ENCODE data around the gene SNX3.
"Not testable (repeated sequence)": the region's sequence is repeated elsewhere in the genome, so short reads cannot be mapped to it uniquely, and the experiment has no call there.

SNX3 gene

DNA sequence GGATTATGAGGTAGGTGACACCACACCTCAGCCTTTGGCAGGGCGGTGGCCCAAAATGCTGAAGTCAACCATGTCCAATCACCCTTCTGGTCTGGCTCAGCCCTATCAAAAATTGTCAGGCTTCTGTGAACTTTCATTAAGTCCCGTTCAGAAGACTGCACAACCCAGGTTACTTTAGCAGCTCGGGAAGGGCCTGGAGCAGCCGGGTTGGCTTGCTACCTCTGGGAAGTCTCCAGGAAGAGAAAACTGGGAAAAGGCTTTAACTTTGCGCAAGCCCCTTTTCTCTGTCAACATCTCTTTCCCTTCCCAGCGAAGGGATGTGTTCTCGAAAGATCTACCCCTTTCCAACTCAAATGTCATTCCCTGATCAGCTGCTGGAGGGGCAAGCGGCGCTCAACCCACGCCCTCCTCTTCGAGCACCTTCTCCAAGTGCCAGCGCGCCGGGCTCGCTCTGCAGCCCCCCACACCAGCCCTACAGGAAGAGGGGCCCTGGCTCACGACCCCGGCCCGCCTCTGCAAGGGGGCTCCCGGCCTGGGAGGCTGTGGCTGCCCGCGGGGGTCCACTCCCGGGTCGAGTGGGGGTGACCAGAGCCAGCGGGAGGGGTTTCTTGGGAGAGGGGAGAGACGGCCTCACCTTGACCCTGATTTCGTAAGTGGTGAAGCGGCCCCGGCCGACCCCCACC lies 573 bp downstream of the SNX3 start:
- peak; percentile 29 to 51 for DNase-seq

DNA sequence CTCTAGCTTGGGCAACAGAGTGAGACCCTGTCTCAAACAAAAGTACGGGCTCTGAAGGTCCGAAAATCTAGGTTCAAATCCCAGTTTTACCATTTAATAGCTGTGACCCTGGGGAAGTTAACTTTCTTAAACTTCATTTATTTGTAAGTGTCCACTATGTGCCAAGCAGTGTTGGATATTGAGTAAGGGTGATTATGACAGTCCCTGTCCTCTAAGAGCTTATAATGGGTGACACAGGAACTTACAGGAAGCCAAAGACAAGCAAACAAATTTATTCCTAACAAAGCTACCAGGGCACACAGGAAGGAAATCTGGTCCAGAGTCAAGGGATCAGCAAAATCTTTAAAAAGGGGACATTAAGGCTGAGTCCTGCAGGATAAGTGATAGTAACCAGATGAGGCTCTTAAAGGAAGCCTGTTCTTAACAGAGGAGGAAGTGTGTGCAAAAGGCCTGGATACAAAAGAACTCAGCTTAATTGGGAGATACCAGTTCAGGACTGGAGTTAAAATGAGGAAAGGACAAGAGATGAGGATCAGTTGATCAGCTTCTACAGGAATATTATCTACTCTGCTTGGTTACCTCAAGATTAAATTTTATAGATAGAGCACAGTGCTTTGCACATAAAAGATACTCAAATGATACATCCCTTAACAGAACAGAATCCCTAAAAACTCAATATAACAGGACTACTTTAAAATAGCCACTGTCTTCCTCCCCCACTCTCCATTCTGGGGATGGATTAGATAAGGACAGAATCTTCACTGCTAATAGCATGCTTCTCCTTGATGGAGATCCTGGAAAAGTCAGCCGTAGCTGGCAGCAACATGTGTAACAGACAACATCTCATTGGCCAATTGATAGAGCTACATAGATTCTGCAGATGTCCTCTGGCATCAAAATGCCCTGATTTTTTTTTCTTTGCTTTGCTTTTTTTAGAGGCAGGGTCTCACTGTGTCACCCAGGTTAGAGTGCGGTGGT lies 6.1 kb downstream of the SNX3 start:
- DNase-seq = peak; percentile 70 to 85

DNA sequence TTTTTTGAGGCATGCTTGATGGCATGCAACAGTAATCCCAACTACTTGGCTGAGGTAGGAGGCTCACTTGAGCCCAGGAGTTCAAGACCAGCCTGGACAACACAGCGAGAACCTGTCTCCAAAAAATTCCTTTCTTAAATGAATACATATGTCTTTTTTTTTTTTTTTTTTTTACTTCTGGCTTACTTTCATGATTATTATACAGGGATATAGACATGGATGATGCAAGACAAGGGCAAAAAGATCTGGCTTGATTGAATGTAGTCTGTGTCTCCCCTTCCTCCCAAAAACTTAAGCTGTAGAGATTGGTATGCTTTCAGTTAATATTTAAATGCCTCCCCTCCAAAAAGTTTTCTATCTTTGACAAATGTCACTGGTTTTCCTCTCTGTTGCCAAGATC lies 7.6 kb downstream of the SNX3 start:
- no peak for DNase-seq

DNA sequence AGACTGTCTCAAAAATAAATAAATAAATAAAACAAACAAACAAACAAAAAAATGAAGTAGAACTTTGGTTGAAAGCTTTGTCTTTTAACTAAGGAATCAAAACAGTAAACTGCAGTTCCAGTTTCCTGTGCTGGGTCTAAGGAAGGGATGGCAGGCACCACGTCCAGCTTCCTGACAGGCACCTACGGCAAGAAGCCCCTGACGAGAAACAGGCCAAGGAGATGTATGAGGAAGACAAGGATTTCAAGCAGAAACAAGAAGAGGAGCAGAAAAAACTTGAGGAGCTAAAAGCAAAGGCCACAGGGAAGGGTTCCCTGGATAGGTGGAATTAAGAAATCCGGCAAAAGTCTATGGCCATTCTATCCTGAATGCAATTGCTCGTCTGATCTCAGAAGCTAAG lies 8.8 kb downstream of the SNX3 start:
- DNase-seq = no peak

DNA sequence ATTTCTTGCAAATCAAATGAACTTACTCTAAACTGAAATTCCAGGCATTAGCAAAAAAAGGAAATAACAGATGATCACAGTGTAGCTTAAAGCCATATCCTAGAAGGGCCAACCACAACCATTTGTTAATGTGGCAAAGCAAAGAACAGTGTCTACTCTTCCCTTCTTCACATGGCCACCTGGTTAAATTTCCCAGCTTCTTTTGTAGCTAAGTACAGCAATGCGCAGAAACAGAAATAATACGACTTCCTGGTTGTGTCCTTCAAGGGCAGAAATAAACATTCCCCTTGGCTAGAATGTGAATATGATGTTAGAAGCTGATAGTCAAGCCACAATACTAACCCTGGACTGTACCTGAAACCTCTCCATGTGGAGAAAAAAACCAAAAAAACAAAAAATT lies 9.6 kb downstream of the SNX3 start:
- no peak for DNase-seq

DNA sequence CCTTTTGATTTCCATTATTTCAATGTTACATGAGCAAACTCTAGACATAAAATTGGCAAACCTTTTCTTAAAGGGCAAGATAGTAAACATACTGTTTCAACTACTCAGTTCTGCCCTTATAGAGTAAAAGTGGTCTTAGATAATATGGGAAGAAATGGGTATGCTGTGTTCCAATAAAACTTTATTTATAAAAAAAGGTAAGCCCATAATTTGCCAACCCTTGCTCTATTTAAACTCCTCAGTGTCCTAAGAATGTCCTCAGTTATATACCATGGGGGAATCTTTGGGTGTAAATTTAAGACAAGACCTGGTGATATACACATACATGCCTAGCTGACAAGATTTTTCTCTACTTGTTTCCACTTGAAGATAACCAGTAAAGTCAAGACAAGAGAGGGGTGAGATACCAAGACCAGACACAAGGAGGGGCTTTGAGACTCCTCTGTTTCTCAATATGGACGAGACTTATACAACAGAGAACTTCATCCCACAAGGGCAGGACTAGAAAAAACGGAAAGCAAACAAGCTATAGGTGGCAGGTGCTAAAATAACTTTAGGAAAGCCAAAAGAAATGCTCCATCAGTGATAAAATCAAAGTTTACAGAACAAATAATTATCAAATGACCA lies 10.5 kb downstream of the SNX3 start:
- DNase-seq = peak; percentile 10 to 18

DNA sequence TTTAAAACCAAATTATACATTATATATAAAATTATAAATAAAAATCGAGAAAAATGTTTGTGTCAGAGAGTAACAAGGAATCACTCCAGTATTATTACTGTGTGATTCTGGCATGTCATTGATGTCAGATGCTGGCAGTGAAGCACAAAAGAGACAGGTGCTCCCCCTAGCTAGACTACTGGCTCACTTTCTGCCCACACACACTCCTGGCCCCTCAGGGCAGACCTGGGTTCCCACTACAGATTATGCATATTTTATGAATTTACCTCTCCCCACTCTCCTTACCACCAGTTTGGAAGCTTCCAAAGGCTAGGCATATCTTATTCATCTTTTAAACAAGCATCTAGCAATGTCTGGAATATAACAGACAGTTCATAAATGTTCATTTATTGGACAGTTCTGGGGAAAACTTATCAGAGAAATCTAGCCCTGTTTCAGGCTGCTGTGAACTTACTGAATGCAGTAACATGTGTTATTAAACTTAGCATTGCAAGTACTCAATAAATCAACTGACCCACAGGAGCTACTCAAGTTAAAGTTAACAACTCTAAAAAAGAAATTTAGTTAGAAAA lies 12.8 kb downstream of the SNX3 start:
- DNase-seq = no peak

DNA sequence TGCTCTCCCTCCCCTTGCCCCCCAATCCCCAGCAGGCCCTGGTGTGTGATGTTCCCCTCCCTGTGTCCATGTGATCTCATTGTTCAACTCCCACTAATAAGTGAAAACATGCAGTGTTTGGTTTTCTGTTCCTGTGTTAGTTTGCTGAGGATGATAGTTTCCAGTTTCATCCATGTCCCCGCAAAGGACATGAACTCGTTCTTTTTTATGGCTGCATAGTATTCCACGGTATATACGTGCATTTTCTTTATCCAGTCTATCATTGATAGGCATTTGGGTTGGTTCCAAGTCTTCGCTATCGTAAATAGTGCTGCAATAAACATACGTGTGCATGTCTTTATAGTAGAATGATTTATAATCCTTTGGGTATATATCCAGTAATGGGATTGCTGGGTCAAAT lies 15.7 kb downstream of the SNX3 start:
- DNase-seq = not testable (repeated sequence)

DNA sequence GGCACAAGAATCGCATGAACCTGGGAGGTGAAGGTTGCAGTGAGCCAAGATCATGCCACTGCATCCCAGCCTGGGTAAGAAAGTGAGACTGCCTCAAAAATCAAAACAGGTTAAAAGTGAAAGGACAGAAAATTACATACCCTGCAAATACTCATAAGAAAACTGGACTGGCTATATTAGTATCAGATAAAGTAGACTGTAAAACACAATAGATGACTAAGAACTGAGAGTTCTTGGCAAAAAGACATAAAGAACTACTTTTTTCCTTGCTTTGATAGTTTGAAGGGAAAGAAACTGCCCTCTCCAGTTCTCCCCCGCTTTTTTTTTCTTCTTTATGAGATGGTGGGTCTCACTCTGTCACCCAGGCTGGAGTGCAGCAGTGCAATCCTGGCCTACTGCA lies 17.0 kb downstream of the SNX3 start:
- no peak for DNase-seq

DNA sequence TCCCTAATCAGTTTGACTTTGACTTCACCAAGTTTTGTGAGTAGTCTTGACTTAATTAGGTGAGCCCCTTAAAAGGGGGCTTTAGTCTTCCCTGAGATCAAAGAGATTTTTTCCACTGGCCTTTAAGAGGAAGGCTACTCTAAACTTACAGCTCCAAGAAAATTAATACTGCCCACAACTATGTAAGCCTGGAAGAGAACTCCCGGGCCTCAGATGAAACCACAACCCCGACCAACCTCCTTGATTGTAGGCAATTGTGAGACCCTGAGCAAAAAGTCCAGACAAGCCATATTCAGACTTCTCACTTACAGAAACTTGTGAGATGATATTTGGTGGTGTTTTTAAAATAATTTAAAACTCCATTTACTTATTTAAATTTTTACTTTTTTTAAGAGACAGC lies 18.1 kb downstream of the SNX3 start:
- no peak for DNase-seq

DNA sequence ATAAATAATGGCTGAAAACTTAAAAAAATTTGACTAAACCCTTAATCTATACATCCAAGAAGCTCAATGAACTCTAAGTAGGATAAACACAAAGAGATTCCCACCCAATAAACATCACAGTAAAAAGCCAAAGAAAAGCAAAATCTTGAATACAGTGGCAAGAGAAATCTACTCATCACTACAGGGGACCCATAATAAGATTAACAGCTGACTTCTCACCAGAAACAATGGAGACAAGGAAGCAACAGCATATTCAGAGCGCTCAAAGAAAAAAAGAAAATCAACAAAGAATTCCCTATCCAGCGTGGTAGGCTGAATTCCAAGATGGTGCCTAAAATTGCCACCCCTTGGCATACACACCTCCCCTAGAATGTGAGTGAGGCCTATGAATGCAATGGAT lies 18.6 kb downstream of the SNX3 start:
- no peak for DNase-seq

DNA sequence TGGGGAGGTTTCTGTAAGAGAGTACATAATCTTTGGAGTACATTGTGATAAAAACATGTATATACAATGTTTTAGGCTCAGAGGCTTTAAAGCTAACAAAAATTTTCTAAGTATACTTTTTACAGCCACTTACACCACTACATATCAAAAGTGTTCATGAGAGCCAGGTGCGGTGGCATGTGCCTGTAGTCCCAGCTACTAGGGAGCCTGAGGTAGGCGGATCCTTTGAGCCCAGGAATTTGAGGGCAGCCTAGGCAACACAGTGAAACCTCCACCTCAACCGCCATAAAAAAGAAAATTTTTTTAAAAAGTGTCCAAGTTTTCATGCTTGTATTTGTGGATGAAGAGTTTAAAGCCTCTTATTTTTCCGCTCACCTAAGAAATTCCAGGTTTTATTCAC lies 22.5 kb downstream of the SNX3 start:
- DNase-seq = no peak

DNA sequence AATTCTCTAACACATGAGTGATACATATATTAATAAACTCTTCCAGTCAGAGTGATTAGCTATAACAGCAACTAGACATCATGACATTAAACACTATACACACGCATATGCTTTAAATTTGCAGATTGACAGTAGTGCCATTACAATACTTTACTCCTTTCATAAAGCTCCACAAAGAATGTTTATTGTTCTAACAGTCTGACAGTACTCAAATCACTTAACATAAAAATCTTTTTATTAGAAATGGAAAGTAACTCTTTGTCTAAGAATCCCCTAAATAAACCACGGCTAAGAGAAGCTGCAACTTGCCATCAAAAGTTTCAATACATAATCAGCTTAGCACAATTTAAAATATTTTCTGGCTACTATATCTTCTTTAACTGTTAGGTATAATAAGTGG lies 24.0 kb downstream of the SNX3 start:
- DNase-seq = no peak

DNA sequence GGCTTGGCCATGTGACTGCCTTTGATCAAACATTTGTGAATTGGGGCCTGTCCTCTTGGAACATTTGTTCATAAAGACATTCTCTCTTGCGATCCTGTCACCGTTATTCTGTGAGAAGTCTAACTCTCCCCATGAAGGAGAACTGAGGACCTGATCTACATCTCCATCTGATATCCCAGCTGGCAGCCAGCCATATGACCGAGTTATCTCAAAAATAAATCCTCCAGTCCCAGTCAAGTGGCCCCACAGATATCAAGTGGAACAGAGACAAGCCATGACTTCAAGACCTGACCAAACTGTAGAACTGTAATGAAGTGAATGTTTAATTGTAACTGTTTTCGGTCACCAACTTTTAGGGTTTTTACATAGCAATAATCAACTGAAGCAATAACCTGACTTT lies 25.7 kb downstream of the SNX3 start:
- DNase-seq = no peak

DNA sequence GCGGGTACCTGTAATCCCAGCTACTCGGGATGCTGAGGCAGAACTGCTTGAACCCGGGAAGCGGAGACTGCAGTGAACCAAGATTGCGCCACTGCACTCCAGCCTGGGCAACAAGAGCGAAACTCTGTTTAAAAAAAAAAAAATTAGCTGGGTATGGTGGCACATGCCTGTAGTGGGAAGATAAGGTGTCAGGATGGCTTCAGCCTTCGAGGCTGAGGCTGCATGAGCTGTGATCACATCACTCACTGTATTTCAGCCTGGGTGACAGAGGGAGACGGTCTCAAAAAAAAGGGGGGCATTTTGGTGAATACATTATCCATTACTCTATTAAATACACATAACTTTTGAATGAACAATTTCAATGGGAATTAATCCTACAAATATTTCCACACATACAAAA lies 32.4 kb downstream of the SNX3 start:
- no peak for DNase-seq

DNA sequence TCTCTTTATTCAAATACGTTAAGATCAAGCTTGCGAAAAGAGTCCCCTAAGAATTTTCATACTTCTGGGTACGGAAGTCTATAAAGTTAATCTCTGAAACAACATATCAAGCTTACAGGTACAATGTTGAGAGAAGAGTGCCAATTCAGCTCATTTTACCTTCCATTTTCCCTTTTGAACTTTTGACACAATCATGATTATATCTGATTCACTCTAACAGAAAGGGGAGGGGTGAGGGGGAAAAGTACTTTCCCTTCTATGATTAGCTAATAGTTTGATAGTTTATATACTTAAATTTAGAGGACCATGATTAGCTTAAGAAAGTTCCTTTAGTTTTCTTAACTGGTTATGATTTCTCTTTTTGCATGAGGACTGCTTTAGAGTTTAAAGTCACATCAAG lies 33.5 kb downstream of the SNX3 start:
- no peak for DNase-seq

DNA sequence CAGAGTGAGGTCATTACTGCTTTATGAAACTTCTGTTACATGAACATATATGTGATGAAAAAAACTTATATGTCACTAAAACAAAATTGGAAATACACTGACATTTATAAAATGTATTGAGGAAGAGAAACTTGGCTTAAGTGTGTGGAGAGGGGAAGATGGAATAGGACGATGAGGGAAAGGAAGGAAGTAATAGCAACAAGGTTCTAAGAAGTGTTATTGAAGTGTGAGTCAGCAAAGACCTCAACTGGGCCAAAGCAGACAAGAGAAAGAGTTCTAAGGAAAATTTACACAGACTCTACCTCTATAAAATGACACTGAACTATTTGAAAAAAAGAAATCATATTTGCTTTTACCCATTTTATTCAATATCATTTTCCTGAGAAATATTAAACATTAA lies 38.3 kb downstream of the SNX3 start:
- DNase-seq = peak; percentile 18 to 68

DNA sequence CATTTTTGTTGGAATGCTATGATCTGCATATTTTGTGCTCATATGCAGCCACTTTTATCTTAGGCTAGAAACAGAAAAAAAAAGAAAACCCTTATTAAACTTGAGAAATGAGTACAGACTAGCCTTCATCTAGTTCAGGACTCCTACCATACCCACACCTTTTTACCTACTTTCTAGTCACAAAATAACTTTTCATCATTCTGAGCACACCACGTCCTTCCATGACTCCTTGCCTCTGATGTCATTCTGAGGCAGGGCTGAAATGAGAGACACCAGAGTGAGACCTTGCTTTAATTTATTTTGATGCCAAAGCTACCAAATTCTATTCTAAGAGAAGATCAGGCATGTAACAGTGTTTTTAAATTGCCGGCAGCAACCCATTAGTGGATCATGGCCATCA lies 38.8 kb downstream of the SNX3 start:
- no peak for DNase-seq

DNA sequence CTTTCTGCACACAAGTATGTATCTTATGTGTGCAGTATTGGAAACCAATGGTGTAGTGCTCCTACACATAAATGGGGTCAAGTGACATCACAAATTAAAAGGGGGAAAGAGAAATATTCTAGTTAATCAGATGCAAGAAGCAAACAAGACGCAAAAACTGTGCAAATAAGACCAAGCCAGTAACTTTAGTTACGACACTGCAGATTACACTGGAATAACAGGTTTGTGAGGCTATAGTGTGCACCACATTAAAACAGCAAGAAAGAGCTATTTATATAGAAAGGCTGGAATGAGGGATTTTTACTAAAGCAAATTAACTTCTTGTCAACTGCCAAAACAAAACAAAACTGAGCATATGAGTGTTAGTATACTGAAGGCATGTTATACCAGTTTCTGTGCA lies 49.2 kb downstream of the SNX3 start:
- no peak for DNase-seq

DNA sequence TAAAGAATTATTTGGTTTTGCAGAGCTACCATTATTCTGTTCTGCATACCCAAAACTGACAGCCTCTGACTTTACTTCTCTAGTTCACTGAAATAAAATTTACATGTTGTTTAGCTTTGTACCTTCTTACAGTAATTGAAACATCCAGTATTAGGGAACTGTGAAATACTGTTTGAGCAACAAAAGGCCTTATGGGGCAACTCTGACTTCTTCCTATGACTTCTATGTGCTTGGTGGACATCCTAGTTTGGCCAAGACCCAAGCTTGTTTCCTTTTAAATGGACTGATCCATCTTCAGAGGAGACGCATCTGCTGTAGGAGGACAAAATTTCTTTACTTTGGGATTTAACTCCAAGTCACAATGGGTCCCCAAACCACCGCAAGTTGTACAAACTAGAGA lies 50.3 kb downstream of the SNX3 start:
- peak; percentile 75 to 90 for DNase-seq

DNA sequence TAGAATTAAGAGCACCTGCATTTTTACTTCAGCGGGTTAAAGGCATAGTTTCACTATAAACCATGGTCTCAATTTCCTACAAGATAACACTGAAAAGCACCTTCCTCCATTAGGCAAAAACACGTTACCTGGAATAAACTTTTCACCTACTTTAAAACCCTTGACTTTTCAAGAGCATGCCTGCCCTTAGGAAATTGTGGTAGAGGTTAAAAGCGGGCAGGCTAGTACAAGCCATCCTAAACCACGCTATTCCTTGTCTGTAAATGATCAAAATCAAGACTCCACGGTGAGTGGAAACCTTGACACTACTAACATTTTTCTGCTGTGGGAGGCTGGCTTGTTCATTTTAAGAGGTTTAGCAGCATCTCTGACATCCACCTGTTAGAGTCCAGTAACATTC lies 51.1 kb downstream of the SNX3 start:
- no peak for DNase-seq

DNA sequence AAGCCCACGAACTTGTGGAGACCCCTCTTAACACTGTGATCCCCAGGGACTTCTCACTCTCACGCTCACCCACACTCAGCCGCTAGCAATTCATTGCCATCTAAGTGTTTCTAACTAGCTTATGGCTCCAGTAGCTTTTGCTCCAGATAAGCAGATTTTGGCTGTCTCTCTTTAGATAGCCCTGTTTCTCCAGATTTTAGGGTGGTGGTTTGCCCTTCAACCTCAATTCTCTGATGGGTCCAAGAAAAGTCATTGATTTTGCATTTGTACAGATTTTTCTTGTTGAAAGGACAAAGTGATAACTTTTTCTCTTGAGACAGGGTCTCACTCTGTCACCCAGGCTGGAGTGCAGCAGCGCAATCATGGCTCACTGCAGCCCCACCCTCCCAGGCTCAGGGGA lies 53.8 kb downstream of the SNX3 start:
- no peak for DNase-seq
